ENCODE measurements around the gene ZMYM3.

Gene ZMYM3

DNA sequence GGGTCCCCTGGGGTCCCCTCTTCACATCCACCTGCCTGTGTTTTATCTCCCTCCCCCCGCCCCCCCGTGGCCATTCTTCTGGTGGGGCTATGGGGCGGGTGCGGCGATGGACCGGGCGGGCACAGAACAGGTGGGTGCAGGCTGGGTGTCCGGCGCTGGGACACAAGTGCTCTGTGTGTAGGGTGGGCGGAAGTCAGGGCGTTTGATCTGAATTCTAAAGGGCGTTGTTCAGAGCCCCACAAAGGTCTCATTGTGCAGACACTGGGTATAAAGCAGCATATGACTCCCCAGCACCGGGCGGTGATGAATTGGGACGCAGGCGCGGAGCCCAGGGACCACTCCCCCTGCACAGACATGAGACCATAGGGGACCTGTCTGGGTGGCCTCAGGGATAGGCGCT, 31.0 kb downstream of the ZMYM3 start, which contains the start of gene GJB1:
TSS of gene GJB1 (plus strand) at position 296 of the 400 bp plus-strand sequence. CDS start 484 bp downstream, outside the sequence.
- Histone ChIP-seq H3K27me3 (replicated peaks) (no peaks in the 10 kb centered on the region), H3K27ac (no peak within 1 kb of the TSS), H3K4me3 (ENCODE audit: low read depth, low read length) (no peak within 1 kb of the TSS), H3K36me3 (replicated peaks) (no peaks in the 10 kb centered on the region)
- in situ Hi-C loops (cut with HindIII; ENCODE audit: low pct_ligation_motif_present, low sequenced_read_pairs) = no loop called here
- TF ChIP-seq, protein P1, sequence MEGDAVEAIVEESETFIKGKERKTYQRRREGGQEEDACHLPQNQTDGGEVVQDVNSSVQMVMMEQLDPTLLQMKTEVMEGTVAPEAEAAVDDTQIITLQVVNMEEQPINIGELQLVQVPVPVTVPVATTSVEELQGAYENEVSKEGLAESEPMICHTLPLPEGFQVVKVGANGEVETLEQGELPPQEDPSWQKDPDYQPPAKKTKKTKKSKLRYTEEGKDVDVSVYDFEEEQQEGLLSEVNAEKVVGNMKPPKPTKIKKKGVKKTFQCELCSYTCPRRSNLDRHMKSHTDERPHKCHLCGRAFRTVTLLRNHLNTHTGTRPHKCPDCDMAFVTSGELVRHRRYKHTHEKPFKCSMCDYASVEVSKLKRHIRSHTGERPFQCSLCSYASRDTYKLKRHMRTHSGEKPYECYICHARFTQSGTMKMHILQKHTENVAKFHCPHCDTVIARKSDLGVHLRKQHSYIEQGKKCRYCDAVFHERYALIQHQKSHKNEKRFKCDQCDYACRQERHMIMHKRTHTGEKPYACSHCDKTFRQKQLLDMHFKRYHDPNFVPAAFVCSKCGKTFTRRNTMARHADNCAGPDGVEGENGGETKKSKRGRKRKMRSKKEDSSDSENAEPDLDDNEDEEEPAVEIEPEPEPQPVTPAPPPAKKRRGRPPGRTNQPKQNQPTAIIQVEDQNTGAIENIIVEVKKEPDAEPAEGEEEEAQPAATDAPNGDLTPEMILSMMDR (IDR thresholded peaks at IDR 0.05; ENCODE audit: low read depth, low read length, missing control alignments) = no peak
- no peak for DNase-seq

DNA sequence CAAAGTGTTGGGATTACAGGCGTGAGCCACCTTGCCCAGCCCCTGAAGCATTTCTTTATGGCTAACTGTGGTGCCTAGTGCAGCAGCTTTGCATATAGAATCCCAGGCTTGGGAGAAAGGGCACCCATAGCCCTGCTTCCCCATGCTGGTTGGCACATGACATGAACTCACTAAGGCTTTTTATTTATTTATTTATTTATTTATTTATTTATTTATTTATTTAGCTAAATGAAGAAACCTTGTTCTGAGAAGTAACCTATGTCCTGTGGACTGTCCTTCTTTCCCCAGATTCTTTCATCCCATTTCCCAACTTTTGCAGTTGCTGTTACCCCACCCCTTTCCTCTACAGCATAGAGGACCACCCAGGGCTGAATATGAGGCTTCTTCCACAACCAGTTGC, 32.8 kb downstream of the ZMYM3 start:
- no peak overlapping the region for H3K27ac ChIP-seq
- H3K4me3 ChIP-seq (ENCODE audit: low read depth, low read length) = no peak overlapping the region
- TF ChIP-seq, protein P1 (IDR thresholded peaks at IDR 0.05; ENCODE audit: low read depth, low read length, missing control alignments) = no peak
- DNase-seq = no peak
- no peaks in the 10 kb centered on the region for H3K36me3 ChIP-seq (replicated peaks)
- in situ Hi-C loops (cut with HindIII; ENCODE audit: low pct_ligation_motif_present, low sequenced_read_pairs) = no loop called here
- no peaks in the 10 kb centered on the region for H3K27me3 ChIP-seq (replicated peaks)

DNA sequence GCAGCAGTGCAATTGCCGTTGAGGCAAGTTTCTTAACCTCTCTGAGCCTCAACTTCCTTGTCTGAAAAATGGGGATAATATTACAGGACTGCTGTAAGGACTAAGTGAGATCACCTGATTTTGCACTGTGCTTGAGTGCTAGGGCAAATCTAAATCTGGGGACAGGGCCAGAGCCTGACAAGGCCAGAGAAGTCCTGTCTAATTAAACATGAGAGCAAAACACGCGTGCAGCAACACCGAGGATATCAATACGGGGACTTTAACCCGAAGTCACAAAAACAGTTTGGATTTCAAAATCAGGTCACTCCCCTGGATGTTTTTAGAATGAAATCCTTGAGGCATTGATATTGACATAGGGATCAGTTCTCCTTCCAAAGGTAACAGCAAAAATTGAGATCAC, 36.6 kb downstream of the ZMYM3 start:
- in situ Hi-C loops (cut with HindIII; ENCODE audit: low pct_ligation_motif_present, low sequenced_read_pairs) = no loop called here
- no peaks in the 10 kb centered on the region for H3K36me3 ChIP-seq (replicated peaks)
- no peak overlapping the region for H3K4me3 ChIP-seq (ENCODE audit: low read depth, low read length)
- TF ChIP-seq, protein P1 (IDR thresholded peaks at IDR 0.05; ENCODE audit: low read depth, low read length, missing control alignments) = no peak
- H3K27ac ChIP-seq = no peak overlapping the region
- no peak for DNase-seq
- no peaks in the 10 kb centered on the region for H3K27me3 ChIP-seq (replicated peaks)

DNA sequence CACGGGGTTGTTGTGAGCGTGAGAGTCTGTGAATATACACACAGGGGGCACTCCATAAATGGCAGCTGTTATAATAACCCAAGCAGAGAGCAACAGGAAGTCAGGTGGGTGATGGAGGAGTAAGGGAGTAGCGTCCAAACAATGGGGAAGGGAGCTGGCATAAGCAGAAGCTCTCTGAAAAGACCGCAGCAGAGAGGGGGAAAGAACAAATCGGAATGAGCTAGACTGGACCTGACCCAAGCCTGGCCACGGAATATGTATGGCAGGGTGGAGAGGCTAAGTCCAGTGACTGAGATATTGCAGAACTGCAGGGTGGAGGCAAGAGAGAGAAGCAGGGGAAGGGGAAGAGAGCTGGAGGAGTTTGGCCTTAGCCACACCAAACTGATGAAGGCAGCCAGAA, 37.5 kb downstream of the ZMYM3 start:
- no peak for DNase-seq
- no peaks in the 10 kb centered on the region for H3K27me3 ChIP-seq (replicated peaks)
- H3K4me3 ChIP-seq (ENCODE audit: low read depth, low read length) = no peak overlapping the region
- no peaks in the 10 kb centered on the region for H3K36me3 ChIP-seq (replicated peaks)
- in situ Hi-C loops (cut with HindIII; ENCODE audit: low pct_ligation_motif_present, low sequenced_read_pairs) = no loop called here
- no peak overlapping the region for H3K27ac ChIP-seq
- TF ChIP-seq, protein P1 (IDR thresholded peaks at IDR 0.05; ENCODE audit: low read depth, low read length, missing control alignments) = no peak

DNA sequence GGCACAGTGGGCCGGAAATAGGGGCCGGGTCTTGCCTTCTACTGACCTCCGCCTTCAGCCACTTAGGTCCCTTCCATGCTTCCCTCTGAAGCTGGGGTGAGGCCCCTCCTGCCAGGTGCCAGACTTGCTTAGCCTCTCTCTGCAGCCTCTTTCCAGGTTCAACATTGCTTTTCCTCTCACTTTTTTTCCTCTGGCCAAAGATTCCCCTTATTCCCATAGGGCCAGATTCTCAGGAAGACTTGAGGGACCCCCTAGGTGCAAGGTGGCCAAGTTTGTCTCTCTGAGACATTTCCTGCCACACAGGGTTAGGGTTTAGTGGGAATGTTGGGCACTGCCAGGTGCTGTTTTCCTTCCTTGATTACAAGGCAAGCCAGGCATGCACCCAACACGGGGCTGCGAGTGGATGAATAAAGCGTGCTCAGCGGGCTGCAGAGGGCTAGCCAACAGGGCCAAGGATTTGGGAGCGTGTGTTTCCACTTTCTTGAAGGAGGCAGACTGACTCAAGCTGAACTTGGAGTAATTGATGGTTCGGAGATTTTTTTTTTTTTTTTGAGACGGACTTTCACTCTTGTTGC, 38.5 kb downstream of the ZMYM3 start:
- Histone ChIP-seq H3K4me3 (ENCODE audit: low read depth, low read length) (no peak overlapping the region), H3K36me3 (replicated peaks) (no peaks in the 10 kb centered on the region), H3K27ac (no peak overlapping the region), H3K27me3 (replicated peaks) (no peaks in the 10 kb centered on the region)
- in situ Hi-C loops (cut with HindIII; ENCODE audit: low pct_ligation_motif_present, low sequenced_read_pairs) = no loop called here
- TF ChIP-seq, protein P1 (IDR thresholded peaks at IDR 0.05; ENCODE audit: low read depth, low read length, missing control alignments) = no peak
- no peak for DNase-seq

Data from brain microvascular endothelial cell (primary cell).